Omental fat pad (tissue), 4 donors: ENCODE measurements around the gene TGFA. TPM values are rescaled to one million over a fixed set of nuclear protein-coding genes. Genes with fewer than 3 reads are reported as not detected.
"Not testable (repeated sequence)": the region's sequence is repeated elsewhere in the genome, so short reads cannot be mapped to it uniquely, and the experiment has no call there.

Experiments
- ATAC-seq: fragments of 150-250 bp; one replicate; pipeline ENCODE4 v1.9.1; 2016; ENCODE audit warnings: mild to moderate bottlenecking, moderate library complexity; ENCODE audit not compliant: low FRiP score
- DNase-seq: peaks from one replicate; pipeline ENCODE4 v3.0.0-alpha.2; 2019; ENCODE audit warnings: low spot score
- total RNA-seq, 4 donors: library from RNA; depleted of rRNA; stranded (reverse); fragments of >200 nt; gene quantifications; one replicate each; pipeline ENCODE4 v1.1.0, GENCODE V29; 2016
- TF ChIP-seq, protein P1 (sequence below), 3 donors: fragments of 450-650 bp; IDR thresholded peaks; one replicate each; pipeline ENCODE4 v1.5.1; 2016 to 2017; ENCODE audit warnings: antibody characterized with exemption in 3 of 3, mild to moderate bottlenecking in 3 of 3, moderate library complexity in 2 of 3

Gene TGFA
- total RNA-seq, 4 donors from 2014 or later = 1.2 to 4.3 (median 1.9) TPM

GRCh38 chr2:70469961-70470360 lies 83.7 kb downstream of the TGFA start:
- ATAC-seq = no peak
- DNase-seq = no peak
- TF ChIP-seq, protein P1, sequence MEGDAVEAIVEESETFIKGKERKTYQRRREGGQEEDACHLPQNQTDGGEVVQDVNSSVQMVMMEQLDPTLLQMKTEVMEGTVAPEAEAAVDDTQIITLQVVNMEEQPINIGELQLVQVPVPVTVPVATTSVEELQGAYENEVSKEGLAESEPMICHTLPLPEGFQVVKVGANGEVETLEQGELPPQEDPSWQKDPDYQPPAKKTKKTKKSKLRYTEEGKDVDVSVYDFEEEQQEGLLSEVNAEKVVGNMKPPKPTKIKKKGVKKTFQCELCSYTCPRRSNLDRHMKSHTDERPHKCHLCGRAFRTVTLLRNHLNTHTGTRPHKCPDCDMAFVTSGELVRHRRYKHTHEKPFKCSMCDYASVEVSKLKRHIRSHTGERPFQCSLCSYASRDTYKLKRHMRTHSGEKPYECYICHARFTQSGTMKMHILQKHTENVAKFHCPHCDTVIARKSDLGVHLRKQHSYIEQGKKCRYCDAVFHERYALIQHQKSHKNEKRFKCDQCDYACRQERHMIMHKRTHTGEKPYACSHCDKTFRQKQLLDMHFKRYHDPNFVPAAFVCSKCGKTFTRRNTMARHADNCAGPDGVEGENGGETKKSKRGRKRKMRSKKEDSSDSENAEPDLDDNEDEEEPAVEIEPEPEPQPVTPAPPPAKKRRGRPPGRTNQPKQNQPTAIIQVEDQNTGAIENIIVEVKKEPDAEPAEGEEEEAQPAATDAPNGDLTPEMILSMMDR (IDR thresholded peaks at IDR 0.05) = no peak

DNA sequence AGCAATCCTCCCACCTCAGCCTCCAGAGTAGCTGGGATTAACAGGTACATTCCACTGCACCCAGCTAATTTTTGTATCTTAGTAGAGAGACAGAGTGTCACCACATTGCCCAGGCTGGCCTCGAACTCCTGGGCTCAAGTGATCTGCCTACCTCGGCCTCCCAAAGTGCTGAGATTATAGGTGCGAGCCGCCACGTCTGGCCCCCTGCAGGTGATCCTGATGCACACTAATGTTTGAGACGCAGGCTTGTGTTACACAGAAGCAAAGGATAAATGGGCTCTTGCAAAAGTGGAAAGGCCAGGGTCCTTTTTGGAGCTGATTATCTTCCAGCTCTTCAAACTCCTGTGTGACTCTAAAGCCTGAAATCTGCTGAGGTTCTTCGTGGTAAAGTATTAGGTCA lies 84.2 kb downstream of the TGFA start:
- DNase-seq (no peak), ATAC-seq (no peak)
- TF ChIP-seq, protein P1 (IDR thresholded peaks at IDR 0.05) = no peak

- ATAC-seq (no peak), DNase-seq (no peak)
- TF ChIP-seq, protein P1 (IDR thresholded peaks at IDR 0.05) = no peak
Observed at GRCh38 chr2:70468878-70469277, 84.7 kb downstream of the TGFA start.

DNA sequence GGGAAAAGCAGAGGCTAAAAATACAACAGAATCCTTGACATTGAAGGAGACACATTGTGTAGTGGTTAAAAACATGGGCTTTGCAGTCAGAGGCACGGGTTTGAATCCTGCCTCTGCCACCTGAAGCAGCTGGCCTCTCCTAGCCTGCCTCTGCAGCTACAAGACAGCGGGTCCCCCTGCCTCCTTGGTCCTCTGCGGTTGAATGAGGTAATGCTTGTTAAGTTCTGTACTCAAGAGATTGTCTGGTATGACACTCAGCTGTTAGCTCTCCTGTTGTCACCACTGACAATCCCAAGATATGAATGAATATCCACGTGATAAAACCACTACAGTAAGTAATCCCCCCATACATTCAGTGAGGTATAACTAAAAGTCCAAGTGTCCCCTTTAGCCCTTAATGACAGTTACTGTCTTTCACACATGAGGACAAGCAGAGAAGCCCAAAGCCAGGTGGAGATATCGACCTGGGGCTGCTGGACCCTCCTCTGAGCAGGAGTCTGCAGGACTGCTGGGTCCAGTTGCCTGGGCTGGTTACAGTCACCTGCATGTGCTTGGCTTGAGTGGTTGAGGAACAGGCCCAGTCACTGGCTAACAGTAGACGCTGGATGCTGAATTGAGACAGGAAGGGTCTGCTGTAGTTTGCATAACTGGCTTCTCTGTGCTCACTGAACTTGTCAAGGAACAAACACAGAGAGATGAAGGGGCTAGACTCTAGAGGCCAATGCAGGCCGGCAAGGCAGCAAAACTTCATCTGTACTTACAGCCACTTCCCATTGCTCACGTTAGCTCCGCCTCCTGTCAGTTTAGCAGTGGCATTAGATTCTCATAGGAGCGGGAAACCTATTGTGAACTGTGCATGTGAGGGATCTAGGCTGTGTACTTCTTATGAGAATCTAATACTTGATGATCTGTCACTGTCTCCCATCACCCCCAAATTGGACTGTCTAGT lies 85.5 kb downstream of the TGFA start:
- no peak for ATAC-seq
- TF ChIP-seq, protein P1 (IDR thresholded peaks at IDR 0.05) = no peak
- DNase-seq = no peak

DNA sequence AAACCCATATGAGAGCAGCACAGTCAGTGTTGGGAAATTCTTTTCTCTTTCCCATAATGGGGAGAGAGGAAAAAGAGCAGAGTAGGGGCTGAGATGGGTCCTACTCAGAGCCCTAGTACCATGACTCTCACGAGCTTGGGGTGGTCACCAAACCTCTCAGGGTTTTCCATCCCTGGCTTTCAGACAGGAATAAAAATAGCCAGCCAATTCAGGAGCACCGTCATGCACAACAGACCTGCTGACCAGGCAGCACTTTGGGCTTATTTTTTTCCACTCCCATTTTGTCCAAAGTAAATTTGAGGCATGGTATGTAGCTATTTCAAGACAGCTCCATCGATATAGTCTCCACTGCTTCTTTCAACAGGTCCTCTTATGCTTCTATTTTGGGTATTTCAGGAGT lies 86.4 kb downstream of the TGFA start:
- DNase-seq (no peak), ATAC-seq (no peak)
- TF ChIP-seq, protein P1 (IDR thresholded peaks at IDR 0.05) = no peak

DNA sequence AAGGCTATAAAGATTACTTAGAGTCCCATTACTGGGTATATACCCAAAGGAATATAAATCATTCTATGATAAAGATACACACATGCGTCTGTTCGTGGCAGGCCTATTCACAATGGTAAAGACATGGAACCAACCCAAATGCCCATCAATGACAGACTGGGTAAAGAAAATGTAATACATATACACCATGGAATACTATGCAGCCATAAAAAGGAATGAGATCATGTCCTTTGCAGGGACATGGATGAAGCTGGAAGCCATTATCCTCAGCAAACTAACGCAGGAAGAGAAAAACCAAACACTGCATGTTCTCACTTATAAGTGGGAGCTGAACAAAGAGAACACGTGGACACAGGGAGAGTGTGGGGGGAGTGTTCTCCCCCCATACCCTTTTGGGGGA lies 87.0 kb downstream of the TGFA start:
- ATAC-seq, DNase-seq: not testable (repeated sequence)

GRCh38 chr2:70463997-70464396 lies 89.6 kb downstream of the TGFA start:
- TF ChIP-seq, protein P1 (IDR thresholded peaks at IDR 0.05) = no peak
- ATAC-seq = no peak
- DNase-seq = no peak
